AG09319 (cell line): ENCODE measurements around the gene MVB12A.
A peak's percentile ranks its signal among the peaks of the same experiment; 100 is the strongest.

ENCODE experiments used
- DNase-seq: peaks from one replicate; pipeline ENCODE4 v3.0.0-alpha.2; 2010; ENCODE audit warnings: low read depth; ENCODE audit errors: extremely low read depth
- CTCF ChIP-seq: IDR thresholded peaks from 2 replicates; pipeline ENCODE4 v1.5.1; 2011; ENCODE audit warnings: low read depth, mild to moderate bottlenecking, inconsistent platforms, low read length, moderate library complexity

MVB12A gene

DNA sequence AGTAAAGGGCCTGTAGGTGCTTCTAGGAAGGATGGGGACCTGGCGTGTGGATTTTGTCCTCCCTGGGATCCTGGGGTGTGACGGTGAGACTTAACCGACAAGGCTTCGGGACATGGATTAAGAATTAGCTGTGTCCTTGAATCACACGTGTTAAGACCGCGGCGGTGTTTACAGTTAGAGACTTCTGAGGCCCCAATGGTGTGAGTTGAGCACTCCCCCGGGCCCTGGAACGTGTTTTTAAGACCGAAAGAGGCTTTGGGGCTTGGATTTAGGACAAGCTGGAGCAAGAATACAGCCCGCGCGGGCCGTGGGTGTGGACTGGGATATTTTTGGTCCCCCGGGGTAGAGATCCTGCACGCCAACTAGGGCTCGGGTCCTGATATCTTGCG, 49.2 kb downstream of the MVB12A start:
- no peak for DNase-seq
- no peak for TF ChIP-seq CTCF

GRCh38 chr19:17469481-17470067, 49.7 kb downstream of the MVB12A start:
- DNase-seq = peak; percentile 91
- no peak for TF ChIP-seq CTCF

GRCh38 chr19:17470068-17470841, 50.4 kb downstream of the MVB12A start, which contains the start of gene SLC27A1:
Gene SLC27A1, plus strand, starts transcription at chr19:17470524. Its CDS starts 17 bp downstream, at chr19:17470541.
- TF ChIP-seq CTCF = no peak
- peak; percentile 98 for DNase-seq

DNA sequence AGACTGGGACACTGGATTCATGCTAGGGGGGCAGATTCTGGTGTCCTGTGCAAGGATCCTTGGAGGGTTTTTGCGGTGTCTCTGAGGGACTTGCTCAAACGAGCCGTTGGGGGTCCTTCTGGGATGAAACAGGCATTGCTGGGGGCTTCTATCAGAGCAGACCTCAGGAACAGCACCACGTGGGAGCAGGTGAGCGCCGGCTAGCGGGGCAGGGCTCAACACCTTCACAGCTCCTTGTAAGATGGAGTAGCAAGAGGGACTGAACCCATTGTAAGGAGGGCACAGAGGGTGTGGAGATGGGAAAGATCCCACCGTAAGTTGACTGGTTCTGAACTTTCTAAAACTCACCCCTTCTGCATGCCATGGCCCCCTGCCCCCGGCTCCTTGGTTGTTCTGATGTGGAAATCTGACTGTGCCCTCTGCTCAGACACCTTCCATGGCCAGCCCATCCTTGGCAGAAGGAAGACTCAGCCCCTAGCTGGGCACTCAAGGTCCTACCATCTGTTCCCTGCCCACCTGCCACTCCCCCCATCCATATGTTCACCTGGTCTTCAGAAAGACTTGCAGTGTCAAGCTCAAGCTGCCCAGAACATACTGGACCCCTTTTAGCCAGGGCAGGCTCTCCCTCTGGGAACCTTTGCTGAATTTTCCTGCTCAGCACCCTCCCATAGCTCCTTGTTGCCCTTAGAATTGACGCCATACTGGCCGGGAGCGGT, 51.7 kb downstream of the MVB12A start:
- no peak for DNase-seq
- TF ChIP-seq CTCF = no peak

- TF ChIP-seq CTCF = no peak
- DNase-seq = no peak
These were observed 53.2 kb downstream of the MVB12A start for GRCh38 chr19:17473041-17473440.
